Mononuclear cell (primary cell): ENCODE results near the gene SLC51A. TPM values are rescaled to one million over a fixed set of nuclear protein-coding genes. Genes with fewer than 3 reads are reported as not detected.
"Not testable (repeated sequence)": the region's sequence is repeated elsewhere in the genome, so short reads cannot be mapped to it uniquely, and the experiment has no call there.

Experiments
- H3K27me3 ChIP-seq: 2 replicates; pipeline ENCODE4 v1.6.0; 2011; ENCODE audit warnings: low read length, control low read depth; ENCODE audit not compliant: insufficient read depth
- H3K4me1 ChIP-seq: 2 replicates; pipeline ENCODE4 v1.5.1; 2011; ENCODE audit warnings: mild to moderate bottlenecking, low read length, control low read depth; ENCODE audit not compliant: insufficient read depth
- H3K4me3 ChIP-seq: 2 replicates; pipeline ENCODE4 v1.5.1; 2011; ENCODE audit warnings: mild to moderate bottlenecking, low read length, moderate library complexity
- H3K9me3 ChIP-seq: 2 replicates; pipeline ENCODE4 v1.5.1; 2011; ENCODE audit warnings: low read depth, mild to moderate bottlenecking, control low read depth, low read length
- total RNA-seq: library from RNA; depleted of rRNA; stranded (reverse); fragments of >200 nt; gene quantifications from one replicate; pipeline ENCODE4 v1.2.3, GENCODE V29; 2012

The SLC51A gene
- total RNA-seq, 1 donor = 0.31 TPM

DNA sequence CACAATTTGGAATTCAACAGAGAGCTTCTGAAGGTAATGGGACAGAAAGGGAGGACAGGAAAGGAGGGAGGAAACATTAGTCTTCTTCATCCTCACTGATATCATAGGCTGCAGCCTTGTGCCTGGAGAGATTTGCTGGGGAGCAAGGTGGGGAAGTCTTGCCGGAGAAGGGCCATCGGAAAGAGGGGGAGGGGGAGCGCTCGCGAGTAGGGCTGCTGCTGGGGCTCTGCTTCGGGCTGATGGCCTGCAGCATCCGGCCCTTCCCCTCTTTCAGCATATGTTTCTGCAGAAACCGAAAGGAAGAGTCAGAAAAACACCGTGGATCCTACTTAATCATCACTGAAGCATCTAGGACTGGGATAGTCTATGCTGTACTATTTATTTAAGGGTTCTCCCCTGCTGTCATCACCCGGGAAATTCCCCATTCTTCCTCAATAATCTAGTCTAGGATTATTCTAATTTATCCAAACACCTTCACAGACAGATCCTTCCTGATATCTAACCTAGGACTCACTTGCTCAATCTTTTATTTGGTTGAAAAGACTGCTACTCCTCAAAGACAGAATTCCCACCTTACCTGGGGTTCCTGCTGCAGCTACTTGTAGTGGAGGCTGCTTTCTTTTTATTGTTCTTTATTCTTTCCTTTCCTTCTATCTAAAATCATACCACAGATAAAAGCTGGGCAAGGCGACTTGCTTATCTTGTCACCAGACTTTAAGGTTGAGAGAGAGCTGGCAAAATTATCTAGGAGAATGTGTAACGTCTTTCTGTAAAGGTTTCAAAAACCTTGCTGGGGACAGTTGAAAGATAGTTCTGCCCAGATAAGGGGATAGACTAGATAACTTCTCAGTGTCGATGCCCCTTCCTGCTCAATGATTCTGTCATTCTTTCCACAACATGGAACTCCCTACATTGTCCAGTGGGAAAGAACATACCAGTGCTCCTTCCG, 22.6 kb downstream of the SLC51A start:
- no peak overlapping the region for H3K4me3 ChIP-seq
- H3K4me1 ChIP-seq = no peaks in the 10 kb centered on the region
- H3K9me3 ChIP-seq = no peaks in the 10 kb centered on the region
- no peaks in the 10 kb centered on the region for H3K27me3 ChIP-seq

DNA sequence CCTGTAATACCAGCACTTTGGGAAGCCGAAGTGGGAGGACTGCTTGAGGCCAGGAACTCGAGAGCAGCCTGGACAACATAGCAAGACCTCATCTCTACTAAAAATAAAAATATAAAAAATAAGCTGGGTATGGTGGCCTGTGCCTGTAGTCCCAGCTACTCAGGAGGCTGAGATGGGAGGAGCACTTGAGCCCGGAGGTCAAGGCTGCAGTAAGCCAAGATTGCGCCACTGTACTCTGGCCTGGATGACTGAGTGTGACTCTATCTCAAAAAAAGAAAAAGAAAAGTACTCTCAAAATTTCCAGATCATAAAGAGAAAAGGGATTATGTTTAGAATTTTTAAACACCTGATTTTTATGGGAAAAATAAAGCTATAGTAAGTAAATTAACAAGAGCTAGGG, 24.1 kb downstream of the SLC51A start:
- Histone ChIP-seq H3K4me3 (no peak overlapping the region), H3K27me3 (no peaks in the 10 kb centered on the region), H3K9me3 (no peaks in the 10 kb centered on the region), H3K4me1 (no peaks in the 10 kb centered on the region)

DNA sequence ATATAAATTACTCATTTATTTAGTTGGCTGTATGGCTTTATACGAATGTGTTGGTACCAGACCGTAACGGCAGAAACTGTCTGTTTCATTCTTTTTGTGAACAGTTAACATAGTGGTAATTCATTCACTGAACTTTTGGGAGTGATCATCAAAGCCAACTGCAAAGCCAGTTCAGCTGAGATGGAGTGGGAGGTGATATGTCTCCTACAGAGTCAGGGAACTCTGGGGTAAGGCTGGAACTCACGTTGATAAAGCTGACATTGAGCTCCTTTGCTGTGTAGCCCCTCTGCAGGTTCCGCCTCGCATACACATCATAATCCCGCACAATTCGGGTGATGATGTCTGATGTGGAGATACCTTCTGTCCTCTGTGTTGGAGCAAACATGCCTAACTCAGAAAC, 25.4 kb downstream of the SLC51A start:
- H3K9me3 ChIP-seq = no peaks in the 10 kb centered on the region

DNA sequence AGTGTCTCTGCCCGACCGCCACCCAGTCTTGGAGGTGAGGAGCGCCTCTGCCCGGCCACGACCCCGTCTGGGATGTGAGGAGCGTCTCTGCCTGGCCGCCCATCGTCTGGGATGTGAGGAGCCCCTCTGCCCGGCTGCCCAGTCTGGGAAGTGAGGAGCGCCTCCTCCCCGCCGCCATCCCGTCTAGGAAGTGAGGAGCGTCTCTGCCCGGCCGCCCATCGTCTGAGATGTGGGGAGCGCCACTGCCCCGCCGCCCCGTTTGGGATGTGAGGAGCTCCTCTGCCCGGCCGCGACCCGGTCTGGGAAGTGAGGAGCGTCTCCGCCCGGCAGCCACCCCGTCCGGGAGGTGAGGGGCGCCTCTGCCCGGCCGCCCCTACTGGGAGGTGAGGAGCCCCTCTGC, 27.8 kb downstream of the SLC51A start:
- H3K27me3 ChIP-seq, H3K4me1 ChIP-seq, H3K9me3 ChIP-seq, H3K4me3 ChIP-seq: not testable (repeated sequence)

More for the DNA sequence above, 25.4 kb downstream of the SLC51A start:
- H3K4me3 ChIP-seq = no peak overlapping the region
- no peaks in the 10 kb centered on the region for H3K4me1 ChIP-seq
- no peaks in the 10 kb centered on the region for H3K27me3 ChIP-seq

DNA sequence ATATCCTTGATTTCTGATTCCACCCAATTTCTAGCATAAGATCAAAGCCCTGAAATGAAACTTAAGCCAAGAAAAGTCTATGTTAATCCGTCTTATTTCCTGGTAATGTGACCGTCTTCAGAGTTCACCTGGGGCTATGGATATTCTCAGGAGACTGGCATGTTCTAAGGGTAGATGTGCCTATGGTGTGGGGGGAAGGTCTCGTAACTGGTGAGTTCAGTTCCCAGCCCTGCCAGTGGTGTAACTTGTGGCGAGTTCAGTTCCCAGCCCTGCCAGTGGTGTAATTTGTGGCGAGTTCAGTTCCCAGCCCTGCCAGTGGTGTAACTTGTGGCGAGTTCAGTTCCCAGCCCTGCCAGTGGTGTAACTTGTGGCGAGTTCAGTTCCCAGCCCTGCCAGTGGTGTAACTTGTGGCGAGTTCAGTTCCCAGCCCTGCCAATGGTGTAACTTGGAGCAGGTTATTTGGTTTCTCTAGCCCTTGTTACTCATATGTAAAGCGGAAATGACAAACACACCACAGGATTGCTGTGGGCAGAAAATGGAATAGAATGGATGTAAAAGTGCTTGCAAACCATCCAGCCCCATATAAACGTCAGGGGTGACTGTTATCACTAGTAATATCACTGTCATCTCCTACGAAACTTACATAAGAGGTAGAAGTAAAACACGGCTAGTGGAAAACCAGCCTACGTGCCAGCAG, 30.4 kb downstream of the SLC51A start:
- H3K27me3 ChIP-seq = no peaks in the 10 kb centered on the region

DNA sequence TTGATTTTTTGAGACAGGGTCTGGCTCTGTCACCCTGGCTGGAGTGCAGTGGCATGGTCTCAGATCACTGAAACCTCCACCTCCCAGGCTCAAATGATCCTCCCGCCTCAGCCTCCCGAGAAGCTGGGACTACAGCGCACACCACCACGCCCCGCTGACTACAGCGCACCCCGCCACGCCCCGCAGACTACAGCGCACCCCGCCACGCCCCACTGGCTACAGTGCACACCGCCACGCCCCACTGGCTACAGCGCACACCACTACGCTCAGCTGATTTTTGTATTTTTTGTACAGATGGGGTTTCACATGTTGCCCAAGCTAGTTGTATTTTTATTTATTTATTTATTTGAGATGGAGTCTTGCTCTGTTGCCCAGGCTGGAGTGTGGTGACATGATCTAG, 35.6 kb downstream of the SLC51A start:
- Histone ChIP-seq H3K27me3 (no peaks in the 10 kb centered on the region), H3K4me1 (peaks cover 7% of the 10 kb centered on the region), H3K9me3 (no peaks in the 10 kb centered on the region), H3K4me3 (no peak overlapping the region)

More for the DNA sequence above, 30.4 kb downstream of the SLC51A start:
- Histone ChIP-seq H3K4me3 (no peak overlapping the region), H3K9me3 (no peaks in the 10 kb centered on the region), H3K4me1 (peaks cover 7% of the 10 kb centered on the region)

DNA sequence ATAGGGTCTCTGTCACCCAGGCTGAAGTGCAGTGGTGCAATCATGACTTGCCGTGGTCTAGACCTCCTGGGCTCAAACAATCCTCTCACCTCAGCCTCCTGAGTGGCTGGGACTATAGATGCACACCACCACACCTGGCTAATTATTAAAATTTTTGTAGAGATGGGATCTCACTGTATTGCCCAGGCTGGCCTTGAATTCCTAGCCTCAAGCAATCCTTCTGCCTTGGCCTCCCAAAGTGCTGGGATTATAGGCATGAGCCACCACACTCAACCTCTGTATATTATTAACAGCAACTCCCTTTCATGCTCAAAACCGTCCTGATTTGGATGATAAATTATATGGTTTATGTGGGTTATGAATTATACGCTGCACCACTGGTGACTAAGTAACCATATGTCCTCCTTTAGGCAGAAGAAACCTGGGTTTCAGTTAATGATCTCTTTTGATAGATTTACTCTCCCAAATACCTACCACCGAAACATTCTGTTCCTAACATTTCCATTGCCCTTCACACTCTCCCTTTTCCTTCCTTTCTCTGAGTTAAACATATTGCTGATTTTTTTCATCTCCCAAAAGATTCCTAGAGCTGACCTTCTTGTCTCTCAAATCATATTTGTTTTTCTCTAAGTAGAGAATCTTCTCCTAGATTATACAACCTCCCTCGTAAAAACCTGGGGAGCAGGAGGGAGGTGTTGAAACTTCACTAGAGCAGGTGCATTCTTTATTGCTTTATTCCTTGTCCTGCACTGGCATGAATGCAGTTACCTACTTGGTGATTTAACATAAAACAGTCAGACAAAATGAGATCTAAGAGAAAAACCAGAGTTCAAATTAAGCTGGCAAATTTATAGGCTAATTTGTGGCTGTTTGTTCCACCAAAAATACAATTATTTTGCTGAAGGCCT, 38.3 kb downstream of the SLC51A start:
- H3K4me1 ChIP-seq = no peaks in the 10 kb centered on the region
- no peak overlapping the region for H3K4me3 ChIP-seq
- H3K9me3 ChIP-seq = no peaks in the 10 kb centered on the region

DNA sequence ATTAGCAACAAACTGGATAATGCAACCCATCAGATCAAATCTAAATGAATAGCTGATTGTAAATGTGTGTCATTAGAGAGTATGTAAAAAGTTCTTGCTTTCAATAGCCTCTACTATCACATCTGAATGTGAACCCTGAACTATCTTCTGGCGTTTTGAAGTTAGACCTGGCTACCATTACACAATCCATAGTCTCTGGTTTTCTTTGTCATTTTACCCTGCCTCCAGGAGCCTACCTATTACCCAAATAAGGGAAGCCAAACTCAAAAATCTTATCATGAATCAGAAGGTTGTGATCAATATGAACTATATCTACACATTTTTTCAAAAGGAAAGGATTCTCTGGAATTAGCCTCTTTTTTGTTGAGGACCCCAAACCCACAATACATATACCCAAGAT, 39.4 kb downstream of the SLC51A start:
- Histone ChIP-seq H3K4me3 (no peak overlapping the region), H3K27me3 (no peaks in the 10 kb centered on the region), H3K4me1 (no peaks in the 10 kb centered on the region), H3K9me3 (no peaks in the 10 kb centered on the region)

More for the DNA sequence above, 38.3 kb downstream of the SLC51A start:
- H3K27me3 ChIP-seq = no peaks in the 10 kb centered on the region

DNA sequence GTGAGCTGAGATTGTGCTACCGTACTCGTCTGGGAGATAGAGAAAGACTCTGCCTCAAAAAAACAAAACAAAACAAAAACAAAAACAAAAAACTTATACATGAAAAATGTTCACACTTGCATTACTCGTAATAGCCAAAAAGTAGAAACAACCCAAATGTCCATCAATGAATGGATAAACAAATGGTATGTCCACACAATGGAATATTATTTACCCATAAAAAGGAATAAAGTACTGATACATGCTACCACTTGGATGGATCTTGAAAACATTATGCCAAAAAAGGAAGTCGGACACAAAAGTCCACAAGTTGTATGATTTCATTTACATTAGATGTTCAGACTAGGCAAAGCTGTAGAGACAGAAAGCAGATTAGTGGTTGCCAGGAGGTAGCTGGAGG, 44.5 kb downstream of the SLC51A start:
- Histone ChIP-seq H3K27me3 (no peaks in the 10 kb centered on the region), H3K4me3 (no peak overlapping the region), H3K9me3 (no peaks in the 10 kb centered on the region), H3K4me1 (no peaks in the 10 kb centered on the region)

DNA sequence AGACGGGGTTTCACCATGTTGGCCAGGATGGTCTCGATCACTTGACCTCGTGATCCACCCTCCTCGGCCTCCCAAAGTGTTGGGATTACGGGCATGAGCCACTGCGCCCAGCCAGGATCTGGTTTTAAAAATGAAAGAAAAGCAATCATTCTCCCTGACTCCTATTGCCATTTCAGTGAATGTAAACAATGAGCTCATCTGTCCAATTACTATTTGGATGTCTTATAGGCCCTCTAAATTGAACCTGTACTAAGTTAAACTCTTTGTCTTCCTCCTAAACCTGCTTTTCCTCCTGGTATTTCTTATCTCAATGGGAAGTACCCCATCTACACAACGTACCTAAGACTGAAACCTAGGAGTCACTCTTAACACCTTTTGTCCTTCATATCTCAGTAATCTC, 47.5 kb downstream of the SLC51A start:
- Histone ChIP-seq H3K9me3 (no peaks in the 10 kb centered on the region), H3K4me3 (no peak overlapping the region), H3K4me1 (peaks cover 8% of the 10 kb centered on the region), H3K27me3 (no peaks in the 10 kb centered on the region)

DNA sequence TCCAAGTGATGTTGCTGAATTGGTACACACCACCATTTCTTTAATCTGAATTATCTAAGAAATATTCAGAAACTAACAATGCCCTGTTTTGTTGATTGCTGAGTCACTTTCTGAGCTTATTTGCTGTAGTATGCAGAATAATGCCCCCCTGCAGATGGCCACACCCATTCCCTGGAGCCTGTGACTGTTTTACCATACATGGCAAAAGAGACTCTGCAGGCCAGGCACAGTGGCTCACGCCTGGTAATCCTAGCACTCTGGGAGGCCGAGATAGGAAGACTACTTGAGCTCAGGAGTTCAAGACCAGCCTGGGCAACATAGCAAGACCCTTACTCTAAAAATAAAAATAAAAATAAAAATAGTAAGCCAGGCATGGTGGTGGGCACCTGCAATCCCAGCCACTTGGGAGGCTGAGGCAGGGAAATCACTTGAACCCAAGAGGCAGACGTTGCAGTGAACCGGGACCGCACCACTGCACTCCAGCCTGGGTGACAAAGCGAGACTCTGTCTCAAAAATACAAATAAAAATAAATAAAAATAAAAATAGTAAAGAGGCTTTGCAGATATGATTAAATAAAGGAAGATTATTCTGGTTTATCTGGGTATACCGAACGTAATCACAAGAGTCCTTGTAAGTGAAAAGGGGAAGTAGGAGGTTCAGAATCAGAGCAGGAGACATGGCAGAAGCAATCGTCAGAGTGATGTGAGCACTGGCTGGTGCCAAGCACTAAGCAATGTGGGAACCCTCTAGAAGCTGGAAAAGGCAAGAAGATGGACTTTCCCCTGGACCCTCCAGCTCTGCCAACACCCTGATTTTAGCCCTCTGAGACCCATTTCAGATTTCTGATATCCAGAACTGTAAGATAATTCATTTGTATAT, 52.2 kb downstream of the SLC51A start:
- Histone ChIP-seq H3K27me3 (no peaks in the 10 kb centered on the region), H3K9me3 (no peaks in the 10 kb centered on the region), H3K4me3 (no peak overlapping the region), H3K4me1 (peaks cover 18% of the 10 kb centered on the region)

DNA sequence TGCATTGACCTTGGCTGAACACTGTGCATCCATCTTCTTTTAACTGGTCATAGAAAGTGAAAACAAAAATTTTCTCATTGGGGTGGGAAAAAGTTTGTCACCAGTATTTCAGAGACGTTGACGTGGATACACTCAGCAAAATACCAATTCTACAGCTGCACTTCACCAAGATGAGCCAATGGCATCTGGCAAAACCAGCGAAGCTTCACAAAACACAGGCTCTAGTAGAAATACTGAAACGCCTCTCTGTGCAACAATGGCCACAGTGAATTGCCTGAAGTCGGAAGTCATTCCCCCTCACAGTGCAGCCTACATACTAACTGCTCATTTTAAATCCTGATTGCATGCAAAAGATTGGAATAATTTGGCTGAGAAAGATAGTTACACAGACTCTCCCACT, 54.2 kb downstream of the SLC51A start:
- H3K27me3 ChIP-seq = no peaks in the 10 kb centered on the region
- H3K9me3 ChIP-seq = no peaks in the 10 kb centered on the region
- peaks cover 27% of the 10 kb centered on the region for H3K4me1 ChIP-seq
- no peak overlapping the region for H3K4me3 ChIP-seq

DNA sequence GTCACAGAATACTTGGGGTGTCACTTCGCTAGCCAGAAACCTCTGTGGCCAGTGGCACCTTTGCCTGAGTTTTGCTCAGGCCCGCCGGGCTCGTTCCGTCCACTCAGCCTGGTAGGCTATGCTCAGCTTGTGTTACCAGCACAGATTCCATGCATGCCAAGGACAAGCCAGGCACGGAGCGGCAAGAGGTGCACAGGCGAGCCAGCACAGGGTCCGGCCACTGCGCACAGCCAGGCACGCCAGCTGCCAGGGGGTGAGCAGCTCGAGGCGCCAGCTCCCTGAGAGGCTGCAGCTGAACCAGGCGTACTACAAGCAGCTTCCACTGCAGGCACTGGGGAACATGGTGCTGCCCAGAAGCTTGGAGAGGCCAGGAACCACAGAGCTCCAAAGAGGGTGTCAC, 56.5 kb downstream of the SLC51A start:
- Histone ChIP-seq H3K4me3 (no peak overlapping the region), H3K9me3 (no peaks in the 10 kb centered on the region), H3K4me1 (peaks cover 28% of the 10 kb centered on the region), H3K27me3 (no peaks in the 10 kb centered on the region)

DNA sequence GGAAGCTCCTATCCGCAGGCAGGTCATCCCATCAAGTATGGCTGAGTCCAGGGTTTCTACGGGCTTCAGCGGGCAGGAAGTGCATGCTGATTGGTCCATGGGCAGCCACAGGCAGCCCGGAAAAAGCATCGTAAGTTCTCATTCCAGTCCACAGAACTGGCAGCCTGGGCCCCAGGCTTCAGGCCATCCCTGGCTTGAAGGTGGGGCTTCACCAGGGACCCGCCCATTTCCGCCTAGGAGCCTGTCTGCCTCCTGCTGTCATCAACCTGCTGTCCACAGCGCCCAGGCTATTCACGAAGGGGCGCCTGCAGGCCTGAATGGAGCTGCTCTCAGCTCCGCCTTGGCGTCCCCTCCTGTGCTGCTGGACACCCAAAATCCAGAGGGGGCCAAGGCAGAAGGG, 57.3 kb downstream of the SLC51A start:
- no peaks in the 10 kb centered on the region for H3K27me3 ChIP-seq
- no peak overlapping the region for H3K4me3 ChIP-seq
- H3K9me3 ChIP-seq = no peaks in the 10 kb centered on the region
- peaks cover 30% of the 10 kb centered on the region for H3K4me1 ChIP-seq
